H1 (cell line): Measurements from ENCODE around the gene GNAI2.

Experiments used
- CBX8 ChIP-seq: fragments of 300-800, 300-1000 bp; sonication (generic); IDR thresholded peaks from 2 replicates; pipeline ENCODE4 v1.7.1; 2016; ENCODE audit warnings: low read depth, low read length, borderline replicate concordance
- EP300 ChIP-seq, 2 experiments: IDR thresholded peaks; 1 replicate in 1 of 2; 2 replicates in 1 of 2; pipeline ENCODE4 v1.6.1; 2011 to 2012; ENCODE audit warnings: low read depth in 2 of 2, low read length in 2 of 2, mild to moderate bottlenecking in 2 of 2, borderline replicate concordance in 1 of 2, inconsistent platforms in 1 of 2, moderate library complexity in 1 of 2
- EZH2 ChIP-seq: fragments of 200-600 bp; sonication (generic); IDR thresholded peaks from 2 replicates; pipeline ENCODE4 v1.7.1; 2012; ENCODE audit warnings: low read depth, mild to moderate bottlenecking, moderate library complexity, low read length, inconsistent platforms; ENCODE audit not compliant: severe bottlenecking
- HDAC6 ChIP-seq: IDR thresholded peaks from one replicate; pipeline ENCODE4 v1.7.1; 2012; ENCODE audit warnings: low read depth, mild to moderate bottlenecking, inconsistent platforms, low read length, moderate library complexity
- POLR2A ChIP-seq, 2 experiments: IDR thresholded peaks; 1 replicate in 1 of 2; 2 replicates in 1 of 2; pipeline ENCODE4 v1.6.1; 2011; ENCODE audit warnings: low read depth in 2 of 2, low read length in 2 of 2, mild to moderate bottlenecking in 2 of 2; ENCODE audit errors: control extremely low read depth in 1 of 2
- TF ChIP-seq, protein P1 (sequence below), 3 experiments: IDR thresholded peaks; 1 replicate in 2 of 3; 2 replicates in 1 of 3; pipeline versions ENCODE4 v1.5.1 to v1.6.1; 2011; ENCODE audit warnings: low read length in 3 of 3, mild to moderate bottlenecking in 3 of 3, inconsistent platforms in 2 of 3, low read depth in 1 of 3, moderate library complexity in 1 of 3; ENCODE audit not compliant: insufficient read depth in 1 of 3; ENCODE audit errors: control extremely low read depth in 1 of 3

DNA sequence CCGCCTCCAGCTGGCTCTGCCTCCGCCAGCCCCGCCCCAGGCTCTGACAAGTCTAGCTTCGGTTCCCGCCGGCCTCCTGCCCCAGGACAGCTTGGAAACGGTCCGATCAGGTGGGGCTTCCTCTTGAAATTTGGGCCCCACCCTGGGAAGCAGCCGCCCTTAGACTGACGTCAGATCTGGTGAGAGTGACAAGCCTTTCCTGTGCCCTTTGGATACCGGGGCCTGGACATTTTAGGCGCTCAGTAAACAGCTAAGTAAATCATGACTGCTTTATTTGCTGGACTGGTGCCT lies 63.6 kb downstream of the GNAI2 start:
- TF ChIP-seq HDAC6 (no peak), CBX8 (no peak), POLR2A (IDR thresholded peaks at IDR 0.05; ENCODE audit: control extremely low read depth in 1 of 2, low read depth in 2 of 2, low read length in 2 of 2) (no peak), EP300 (IDR thresholded peaks at IDR 0.05; ENCODE audit: borderline replicate concordance in 1 of 2, low read depth in 2 of 2, low read length in 2 of 2) (no peak), EZH2 (no peak)
- TF ChIP-seq, protein P1, sequence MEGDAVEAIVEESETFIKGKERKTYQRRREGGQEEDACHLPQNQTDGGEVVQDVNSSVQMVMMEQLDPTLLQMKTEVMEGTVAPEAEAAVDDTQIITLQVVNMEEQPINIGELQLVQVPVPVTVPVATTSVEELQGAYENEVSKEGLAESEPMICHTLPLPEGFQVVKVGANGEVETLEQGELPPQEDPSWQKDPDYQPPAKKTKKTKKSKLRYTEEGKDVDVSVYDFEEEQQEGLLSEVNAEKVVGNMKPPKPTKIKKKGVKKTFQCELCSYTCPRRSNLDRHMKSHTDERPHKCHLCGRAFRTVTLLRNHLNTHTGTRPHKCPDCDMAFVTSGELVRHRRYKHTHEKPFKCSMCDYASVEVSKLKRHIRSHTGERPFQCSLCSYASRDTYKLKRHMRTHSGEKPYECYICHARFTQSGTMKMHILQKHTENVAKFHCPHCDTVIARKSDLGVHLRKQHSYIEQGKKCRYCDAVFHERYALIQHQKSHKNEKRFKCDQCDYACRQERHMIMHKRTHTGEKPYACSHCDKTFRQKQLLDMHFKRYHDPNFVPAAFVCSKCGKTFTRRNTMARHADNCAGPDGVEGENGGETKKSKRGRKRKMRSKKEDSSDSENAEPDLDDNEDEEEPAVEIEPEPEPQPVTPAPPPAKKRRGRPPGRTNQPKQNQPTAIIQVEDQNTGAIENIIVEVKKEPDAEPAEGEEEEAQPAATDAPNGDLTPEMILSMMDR (IDR thresholded peaks at IDR 0.05; ENCODE audit: control extremely low read depth in 1 of 3, insufficient read depth in 1 of 3, low read depth in 1 of 3, low read length in 3 of 3), result no peak; a peak in 1 of 4 replicates
